GM21529 (cell line): ENCODE measurements around the gene LFNG.

Experiments
- ATAC-seq: cut with Tn5 transposase; IDR thresholded peaks from one replicate; pipeline ENCODE4 v1.9.1; 2021; ENCODE audit not compliant: unreplicated experiment

LFNG gene

DNA sequence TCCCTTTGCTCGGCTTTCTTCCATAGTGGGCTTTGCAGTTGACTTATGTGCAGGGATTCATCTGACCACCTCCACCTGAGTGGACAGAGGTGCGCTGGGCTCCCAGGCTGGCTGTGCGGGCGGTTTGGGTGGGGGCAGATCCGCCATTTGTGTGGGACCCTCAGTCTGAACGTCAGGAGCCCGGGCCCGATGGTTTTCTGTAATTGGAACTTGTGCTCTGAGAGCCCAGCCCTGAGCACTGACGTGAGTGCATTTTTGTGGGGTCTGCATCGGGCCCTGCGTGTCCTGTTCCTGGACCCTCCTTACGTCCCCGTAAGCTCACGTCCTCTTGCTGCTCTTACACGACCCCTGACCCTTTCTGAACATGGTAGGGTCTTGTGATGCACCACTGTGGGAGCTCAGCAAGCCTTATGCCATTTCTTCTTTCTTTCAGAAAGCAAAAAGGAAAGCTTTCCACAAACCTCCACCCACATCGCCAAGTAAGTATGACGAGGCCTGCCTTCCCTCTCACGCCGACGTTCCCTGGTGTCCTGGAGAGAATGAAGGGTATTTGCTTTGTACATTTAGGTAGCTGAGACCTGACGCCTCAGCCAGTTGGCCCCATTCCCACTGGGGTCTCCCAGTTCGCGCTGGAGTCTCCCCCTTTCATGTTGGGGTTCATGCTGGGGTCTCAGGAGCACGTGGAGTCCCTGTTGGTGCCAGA lies 49.1 kb downstream of the LFNG start:
- ATAC-seq, result no peak

DNA sequence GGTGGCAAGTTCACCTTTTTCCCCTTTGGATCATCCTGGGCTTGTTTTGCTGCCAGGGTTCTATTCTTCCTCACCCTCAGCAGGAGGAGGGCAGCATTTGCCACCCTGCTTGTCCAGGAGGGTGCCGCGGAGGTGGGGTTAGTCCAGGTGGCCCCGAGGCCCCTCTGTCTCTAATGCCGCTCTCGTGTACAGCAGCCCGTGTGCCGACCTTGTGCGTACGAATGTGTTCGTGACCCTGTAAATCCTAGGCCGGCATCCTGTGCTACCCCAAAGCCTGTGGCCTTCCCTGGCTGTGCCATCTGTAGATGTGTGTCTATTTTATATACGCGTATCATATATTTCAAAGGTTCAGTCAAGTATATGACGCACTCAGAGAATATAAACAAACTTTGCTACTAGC lies 49.8 kb downstream of the LFNG start:
- ATAC-seq, result no peak

DNA sequence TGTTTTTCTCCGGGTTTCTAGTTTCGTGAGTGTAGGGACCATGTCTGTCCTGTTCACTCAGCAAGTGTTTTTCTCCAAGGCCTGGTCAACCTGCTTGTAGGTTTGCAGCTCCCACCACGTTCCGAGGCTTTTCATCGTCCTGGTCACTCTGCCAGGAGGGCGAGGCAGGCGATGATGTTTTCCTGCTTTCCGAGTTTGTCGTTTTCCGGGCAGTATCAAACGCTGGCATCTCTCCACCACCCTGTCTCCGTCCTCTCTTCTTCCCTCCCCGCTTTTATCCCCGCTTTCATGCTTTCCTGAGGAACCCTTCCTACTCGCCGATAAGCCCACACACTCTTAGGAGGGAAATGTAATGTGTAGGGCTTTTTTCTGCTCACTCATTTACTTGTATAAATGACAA lies 50.4 kb downstream of the LFNG start:
- ATAC-seq, result no peak

DNA sequence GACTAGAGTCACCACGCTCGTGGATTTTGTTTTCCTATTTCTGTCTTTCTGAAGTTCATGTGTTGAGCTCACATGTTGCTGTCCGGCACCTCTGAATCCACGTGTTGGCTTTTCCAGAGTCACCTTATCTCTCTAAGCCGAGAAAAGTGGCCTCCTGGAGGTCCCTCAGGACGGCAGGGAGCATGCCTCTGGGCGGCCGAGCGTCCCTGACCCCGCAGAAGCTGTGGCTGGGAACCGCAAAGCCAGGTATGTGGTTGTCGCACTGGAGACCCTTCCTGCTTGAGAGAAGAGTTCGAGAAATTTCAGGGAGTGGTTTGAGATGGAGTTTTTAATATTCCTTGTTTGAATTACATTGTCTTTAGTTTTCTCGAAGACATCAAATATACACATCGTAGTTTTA lies 51.8 kb downstream of the LFNG start:
- ATAC-seq, result no peak

DNA sequence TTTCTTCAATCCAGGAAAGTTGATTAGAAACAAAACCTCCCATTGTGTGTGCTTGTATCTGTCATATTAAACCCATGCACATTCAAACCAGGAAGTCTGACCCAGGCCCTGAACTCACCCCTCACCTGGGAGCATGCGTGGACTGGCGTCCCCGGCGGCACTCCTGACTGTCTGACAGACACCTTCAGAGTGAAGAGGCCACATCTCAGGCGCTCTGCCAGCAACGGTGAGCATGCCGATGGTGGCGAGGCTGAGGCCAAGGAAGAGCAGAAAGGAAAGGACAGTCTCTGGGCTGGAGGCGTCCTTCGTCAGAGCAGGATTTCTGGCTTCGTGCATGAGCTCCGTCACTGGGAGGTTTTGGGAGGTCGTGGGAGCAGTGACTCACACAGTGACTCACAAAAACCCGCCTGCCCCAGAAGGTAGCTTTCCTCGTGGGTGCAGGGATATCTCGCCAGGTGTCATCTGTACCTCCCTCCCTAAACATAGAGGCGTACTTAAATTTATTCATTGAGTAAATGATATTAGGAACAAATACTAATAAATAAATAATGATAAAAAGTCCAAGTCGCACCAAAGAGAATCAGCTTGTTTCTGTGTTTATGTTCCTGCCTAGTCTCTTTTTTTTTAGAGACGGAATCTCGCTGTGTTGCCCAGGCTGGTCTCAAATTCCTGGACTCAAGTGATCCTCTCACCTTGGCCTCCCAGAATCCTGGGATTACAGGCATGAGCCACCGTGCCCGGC lies 52.7 kb downstream of the LFNG start:
- no peak for ATAC-seq

DNA sequence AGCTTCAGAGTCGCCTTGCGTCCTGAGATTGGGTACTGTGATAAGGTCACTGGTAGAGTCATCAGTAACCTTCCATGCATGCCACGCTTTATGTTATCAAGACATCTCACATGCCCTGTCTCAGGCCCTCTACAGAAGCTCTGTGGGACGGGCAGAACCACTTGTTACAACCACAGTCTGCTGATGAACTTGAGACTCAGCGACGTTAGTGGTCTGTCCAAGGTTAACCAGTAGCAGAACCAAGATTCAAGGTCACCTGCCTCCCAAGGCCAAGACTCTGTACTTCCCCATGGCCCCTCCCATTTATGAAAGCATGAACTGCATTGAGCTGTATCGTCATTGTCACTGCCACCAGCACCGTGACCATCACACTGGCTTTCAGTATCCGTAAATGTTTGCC lies 54.2 kb downstream of the LFNG start:
- ATAC-seq, result no peak

DNA sequence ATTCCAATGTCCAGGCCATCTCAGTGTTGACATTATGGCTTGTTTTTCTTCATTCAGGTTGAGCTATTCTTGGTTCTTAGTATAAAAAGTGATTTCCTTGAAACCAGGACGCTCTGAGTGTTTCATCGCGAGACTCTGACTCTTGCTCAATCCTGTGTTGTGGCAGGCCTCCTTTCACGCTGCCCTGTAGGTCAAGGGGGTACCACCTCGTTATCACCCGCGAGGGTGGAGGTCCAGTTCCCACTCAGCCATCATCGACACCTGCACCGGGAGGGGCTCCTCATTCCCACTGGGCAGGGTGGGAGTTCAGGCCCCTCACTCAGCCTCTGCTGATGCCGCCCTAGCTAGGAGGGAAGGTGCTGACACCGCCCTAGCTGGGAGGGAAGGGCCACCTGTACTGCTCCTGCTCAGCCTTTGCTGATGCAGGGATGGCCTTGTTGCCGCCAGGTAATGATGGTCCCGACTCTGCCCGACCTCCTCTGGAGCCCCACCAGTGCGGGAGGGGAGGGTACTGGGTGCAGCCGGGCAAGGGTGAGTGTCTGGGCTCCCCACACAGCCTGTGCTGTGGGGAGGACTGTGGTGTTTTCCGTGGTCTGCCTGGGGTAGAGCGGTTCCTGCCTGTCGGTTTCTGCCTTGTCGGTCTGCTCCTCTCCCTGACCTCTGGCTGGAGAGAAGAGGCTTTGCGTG lies 55.6 kb downstream of the LFNG start:
- no peak for ATAC-seq

DNA sequence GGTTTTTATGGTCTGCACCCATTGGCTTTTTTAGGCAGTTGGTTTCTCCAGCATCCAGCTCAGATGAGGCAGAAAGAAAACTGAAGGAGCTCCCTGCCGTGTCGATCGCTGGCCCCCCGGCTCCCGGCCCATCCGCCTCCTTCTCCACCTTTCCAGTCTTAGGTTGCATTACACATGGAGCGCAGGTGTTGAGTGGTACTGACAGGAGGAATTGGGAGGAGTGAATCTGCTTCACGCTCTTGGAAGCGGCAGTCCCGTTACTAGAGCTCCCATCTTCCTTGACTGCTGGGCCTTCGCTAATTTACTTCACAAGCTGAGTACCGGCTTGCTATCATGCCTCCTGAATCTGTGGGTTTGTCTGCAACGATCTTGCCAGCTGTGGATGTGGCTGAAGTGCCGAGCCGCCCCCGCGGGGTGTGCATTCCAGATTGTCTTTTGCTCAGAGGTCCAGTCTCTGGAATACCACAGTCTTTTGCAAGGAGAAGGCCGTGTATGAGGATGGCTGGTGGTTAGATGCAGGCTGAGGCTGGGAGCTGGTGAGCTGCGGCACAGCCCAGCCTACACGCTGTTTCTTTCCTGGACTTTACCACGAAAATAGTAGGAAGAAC lies 56.3 kb downstream of the LFNG start:
- no peak for ATAC-seq

DNA sequence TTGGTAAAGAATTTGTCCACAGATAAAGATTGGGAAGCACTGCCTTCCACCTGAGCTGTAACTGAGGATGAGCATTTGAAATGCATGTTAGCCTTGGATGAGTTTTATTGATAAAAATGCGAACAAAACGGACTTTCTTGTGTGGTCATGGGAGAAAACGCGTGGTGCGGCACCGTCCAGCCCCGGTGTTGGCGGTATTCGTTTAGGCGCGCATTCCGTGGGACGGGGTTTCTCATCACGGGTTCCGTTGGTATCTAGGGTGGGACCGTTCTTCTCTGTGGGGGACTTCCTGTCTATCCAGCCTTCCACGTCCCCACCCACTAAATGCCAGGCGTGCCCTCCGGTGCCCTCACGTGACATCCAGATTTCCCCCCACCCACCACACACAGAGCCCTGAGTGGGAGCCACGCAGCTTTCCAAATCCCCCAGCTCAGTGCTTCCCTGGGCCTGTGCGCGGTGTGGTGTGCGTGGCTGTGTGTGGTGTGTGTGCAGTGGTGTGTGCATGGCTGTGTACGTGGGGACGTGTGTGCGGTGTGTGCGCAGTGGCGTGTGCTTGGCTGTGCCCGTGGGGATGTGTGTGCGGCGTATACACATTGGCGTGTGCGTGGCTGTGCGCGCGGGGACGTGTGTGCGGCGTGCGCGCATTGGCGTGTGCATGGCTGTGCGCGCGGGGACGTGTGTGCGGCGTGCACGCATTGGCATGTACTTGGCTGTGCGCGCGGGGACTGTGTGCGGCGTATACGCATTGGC lies 57.3 kb downstream of the LFNG start:
- no peak for ATAC-seq
